HCT116 (cell line): Measurements from ENCODE around the gene FAM98B. TPM values are rescaled to one million over a fixed set of nuclear protein-coding genes. Genes with fewer than 3 reads are reported as not detected.

Experiments
- ATAC-seq: fragments of 200-7000 bp; cut with Tn5 transposase; 2 replicates; pipeline ENCODE4 v1.9.1; 2020; ENCODE audit warnings: mild to moderate bottlenecking, moderate library complexity
- BruUV-seq: library from RNA; stranded (reverse); fragments of 400-500 nt; replicated peaks from 2 replicates; lab custom pipeline; 2021; lab: Mats Ljungman, UMichigan
- CTCF ChIA-PET: fragments of 300-600 bp; sonication (Branson Sonifier 250); formaldehyde crosslinking; loops from one replicate; lab custom pipeline; 2021; ENCODE audit warnings: antibody characterized with exemption; lab: Charles Lee
- POLR2A ChIA-PET: fragments of 300-600, 350-600 bp; sonication (Branson Sonifier 250); formaldehyde crosslinking; loops from one replicate; lab custom pipeline; 2021; ENCODE audit warnings: antibody characterized with exemption; lab: Charles Lee
- RAD21 ChIA-PET, 2 experiments: fragments of 300-600 bp; sonication (Branson Sonifier 250); formaldehyde crosslinking; loops; one replicate each; lab custom pipeline; 2023; ENCODE audit warnings: low total read pairs in 2 of 2; ENCODE audit not compliant: uncharacterized antibody in 2 of 2, unreplicated experiment in 2 of 2, low non-redundant PET in 1 of 2; lab: Charles Lee
- DNase-seq: peaks from one replicate; pipeline ENCODE4 v3.0.0-alpha.2; 2010; ENCODE audit warnings: low read depth, low spot score
- H2AFZ ChIP-seq: fragments of 200-600 bp; shearing (Covaris generic), sonication (generic); 2 replicates; pipeline ENCODE4 v1.6.1; 2017; ENCODE audit warnings: low read depth, mixed run types, mixed read lengths, antibody characterized with exemption, low read length; ENCODE audit not compliant: poor library complexity, severe bottlenecking
- H3K27ac ChIP-seq: 2 replicates; pipeline ENCODE4 v1.5.1; 2012; ENCODE audit warnings: low read depth, low read length
- H3K27me3 ChIP-seq: fragments of 200-600 bp; sonication (generic); 2 replicates; pipeline ENCODE4 v1.6.1; 2016; ENCODE audit warnings: mixed run types, low read length, mixed read lengths; ENCODE audit not compliant: insufficient read depth
- H3K36me3 ChIP-seq, 2 experiments: fragments of 200-500 bp in 1 of 2; fragments of 200-600 bp in 1 of 2; sonication (Bioruptor generic) in 1 of 2; sonication (generic) in 1 of 2; 2 replicates each; pipeline versions ENCODE4 v1.5.1 to v1.6.1; 2014 to 2016; ENCODE audit warnings: low read length in 2 of 2, inconsistent platforms in 1 of 2, mixed read lengths in 1 of 2, mixed run types in 1 of 2; ENCODE audit not compliant: insufficient read depth in 2 of 2, control insufficient read depth in 1 of 2
- H3K4me1 ChIP-seq, 2 experiments: fragments of 200-600 bp in 1 of 2; sonication (generic) in 1 of 2; 2 replicates each; pipeline versions ENCODE4 v1.5.1 to v1.6.1; 2012 to 2017; ENCODE audit warnings: low read length in 2 of 2, inconsistent platforms in 1 of 2, mild to moderate bottlenecking in 1 of 2, mixed read lengths in 1 of 2, mixed run types in 1 of 2, moderate library complexity in 1 of 2; ENCODE audit not compliant: insufficient read depth in 2 of 2, control insufficient read depth in 1 of 2
- H3K4me2 ChIP-seq: fragments of 200-600 bp; sonication (generic); 2 replicates; pipeline ENCODE4 v1.6.1; 2017; ENCODE audit warnings: mixed run types, low read length, mixed read lengths
- H3K4me3 ChIP-seq, 2 experiments: fragments of 200-600 bp in 1 of 2; sonication (generic) in 1 of 2; replicated peaks in 1 of 2; 2 replicates each; pipeline ENCODE4 v1.5.1; 2011 to 2016; ENCODE audit warnings: low read length in 2 of 2, control low read depth in 1 of 2, low read depth in 1 of 2, mild to moderate bottlenecking in 1 of 2, mixed read lengths in 1 of 2, mixed run types in 1 of 2
- H3K79me2 ChIP-seq: fragments of 200-600 bp; sonication (generic); 2 replicates; pipeline ENCODE4 v1.6.1; 2017; ENCODE audit warnings: mild to moderate bottlenecking, mixed run types, low read length, moderate library complexity, mixed read lengths; ENCODE audit not compliant: insufficient read depth
- H3K9ac ChIP-seq: fragments of 200-600 bp; sonication (generic); 2 replicates; pipeline ENCODE4 v1.6.1; 2016; ENCODE audit warnings: low read length, mixed read lengths
- H3K9me2 ChIP-seq: fragments of 200-600 bp; sonication (generic), shearing (Covaris generic); 2 replicates; pipeline ENCODE4 v1.6.1; 2017; ENCODE audit warnings: mixed run types, mild to moderate bottlenecking, moderate library complexity; ENCODE audit not compliant: insufficient read depth
- H3K9me3 ChIP-seq, 2 experiments: fragments of 200-500 bp in 1 of 2; fragments of 200-600 bp in 1 of 2; sonication (Bioruptor generic) in 1 of 2; sonication (generic) in 1 of 2; 2 replicates each; pipeline ENCODE4 v1.6.1; 2014 to 2017; ENCODE audit warnings: low read length in 2 of 2, mixed read lengths in 2 of 2, inconsistent platforms in 1 of 2, low read depth in 1 of 2, mild to moderate bottlenecking in 1 of 2, mixed run types in 1 of 2, moderate library complexity in 1 of 2; ENCODE audit not compliant: control insufficient read depth in 1 of 2, insufficient read depth in 1 of 2
- H4K20me1 ChIP-seq: fragments of 200-600 bp; sonication (generic), shearing (Covaris generic); 2 replicates; pipeline ENCODE4 v1.6.1; 2017; ENCODE audit warnings: mixed run types, mild to moderate bottlenecking, moderate library complexity; ENCODE audit not compliant: insufficient read depth
- CBX3 ChIP-seq: IDR thresholded peaks from 2 replicates; pipeline ENCODE4 v1.6.1; 2012; ENCODE audit warnings: low read depth
- CEBPB ChIP-seq: IDR thresholded peaks from 2 replicates; pipeline ENCODE4 v1.6.1; 2012; ENCODE audit warnings: low read depth
- EGR1 ChIP-seq: IDR thresholded peaks from 2 replicates; pipeline ENCODE4 v1.6.1; 2012; ENCODE audit warnings: low read depth
- ELF1 ChIP-seq: IDR thresholded peaks from 2 replicates; pipeline ENCODE4 v1.6.1; 2012; ENCODE audit warnings: low read depth, borderline replicate concordance
- EZH2phosphoT487 ChIP-seq: fragments of 200-600 bp; IDR thresholded peaks from 2 replicates; pipeline ENCODE4 v1.6.1; 2018; ENCODE audit warnings: antibody characterized with exemption, borderline replicate concordance
- FOSL1 ChIP-seq: IDR thresholded peaks from 2 replicates; pipeline ENCODE4 v1.6.1; 2012; ENCODE audit warnings: low read depth
- JUND ChIP-seq: IDR thresholded peaks from 2 replicates; pipeline ENCODE4 v1.6.1; 2012
- POLR2A ChIP-seq: IDR thresholded peaks from 2 replicates; pipeline ENCODE4 v1.7.0; 2011; ENCODE audit warnings: borderline replicate concordance; ENCODE audit not compliant: insufficient read depth, insufficient read length; ENCODE audit errors: extremely low read depth
- POLR2AphosphoS5 ChIP-seq: IDR thresholded peaks from 2 replicates; pipeline ENCODE4 v1.6.1; 2011; ENCODE audit warnings: mild to moderate bottlenecking, low read depth, low read length, moderate library complexity
- SIN3A ChIP-seq: IDR thresholded peaks from 2 replicates; pipeline ENCODE4 v1.6.1; 2012; ENCODE audit warnings: low read depth
- SP1 ChIP-seq: IDR thresholded peaks from 2 replicates; pipeline ENCODE4 v1.6.1; 2012; ENCODE audit warnings: low read depth
- SRF ChIP-seq: IDR thresholded peaks from 2 replicates; pipeline ENCODE4 v1.6.1; 2012; ENCODE audit warnings: low read depth
- TCF7L2 ChIP-seq: IDR thresholded peaks from 2 replicates; pipeline ENCODE4 v1.7.0; 2011; ENCODE audit warnings: borderline replicate concordance, inconsistent platforms; ENCODE audit not compliant: insufficient read depth, insufficient read length; ENCODE audit errors: extremely low read depth
- YY1 ChIP-seq: IDR thresholded peaks from 2 replicates; pipeline ENCODE4 v1.6.1; 2011; ENCODE audit warnings: low read length, low read depth, moderate library complexity, mild to moderate bottlenecking; ENCODE audit not compliant: insufficient replicate concordance; ENCODE audit errors: extremely low read depth
- ZNF274 ChIP-seq: fragments of 200-500 bp; sonication (Bioruptor generic); IDR thresholded peaks from 2 replicates; pipeline ENCODE4 v1.6.1; 2014; ENCODE audit warnings: mild to moderate bottlenecking, low read depth, low read length, inconsistent platforms
- intact Hi-C: fragments of 100-400 bp; cut with micrococcal nuclease; formaldehyde crosslinking; loops from 2 replicates; pipeline ENCODE4 v1.10.0; 2022
- total RNA-seq: library from RNA; stranded (reverse); gene quantifications from one replicate; pipeline ENCODE4 v1.2.1, GENCODE V29; 2021; ENCODE audit not compliant: unreplicated experiment
- TF ChIP-seq, protein P1 (sequence below), 3 experiments: fragments of 200-600 bp in 1 of 3; sonication (generic) in 1 of 3; IDR thresholded peaks in 2 of 3; conservative IDR thresholded peaks in 1 of 3; 2 replicates each; pipeline ENCODE4 v1.5.1; 2012 to 2017; ENCODE audit warnings: low read depth in 2 of 3, low read length in 2 of 3, antibody characterized with exemption in 1 of 3, borderline replicate concordance in 1 of 3, control low read depth in 1 of 3, mild to moderate bottlenecking in 1 of 3, mixed read lengths in 1 of 3, mixed run types in 1 of 3, moderate library complexity in 1 of 3; ENCODE audit not compliant: insufficient read depth in 1 of 3
- TF ChIP-seq, protein P2 (sequence below): IDR thresholded peaks from 2 replicates; pipeline ENCODE4 v1.6.1; 2012
- TF ChIP-seq, protein P3 (sequence below): IDR thresholded peaks from 2 replicates; pipeline ENCODE4 v1.6.1; 2011; ENCODE audit warnings: mild to moderate bottlenecking, low read length, moderate library complexity; ENCODE audit not compliant: insufficient replicate concordance; ENCODE audit errors: extremely low read depth
- TF ChIP-seq, protein P4 (sequence below): IDR thresholded peaks from 2 replicates; pipeline ENCODE4 v1.6.1; 2012; ENCODE audit warnings: low read depth

The FAM98B gene
- total RNA-seq, 1 experiment from 2014 or later, result 44.3 TPM

DNA sequence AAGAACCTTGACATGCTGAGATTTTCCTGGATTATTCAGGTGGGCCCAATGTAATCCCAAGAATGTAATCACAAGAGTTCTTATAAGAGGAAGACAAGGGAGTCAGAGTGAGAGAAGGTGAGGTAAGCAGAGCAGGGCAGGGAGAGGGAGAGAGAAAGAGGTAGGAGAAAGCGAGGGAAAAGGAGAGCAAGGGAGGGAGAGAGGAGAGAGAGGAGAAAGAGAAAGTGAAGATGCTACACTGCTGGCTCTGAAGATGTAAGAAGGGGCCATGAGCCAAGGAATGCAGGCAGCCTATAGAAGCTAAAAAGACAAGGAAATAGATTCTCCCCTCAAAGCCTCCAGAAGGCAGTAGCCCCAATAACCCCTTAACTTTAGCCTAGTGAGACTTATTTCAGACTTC lies 28.7 kb upstream of the FAM98B start:
- no peaks in the 10 kb centered on the region for H3K9me2 ChIP-seq
- ChIA-PET CTCF (interaction anchor here (1.6 kb wide), 1 partner anchor 15 kb away, joined by 4 read pairs; no protein-coding TSS in a partner anchor), POLR2A (no interaction called here), RAD21 (no interaction called here)
- H3K4me2 ChIP-seq, result no peak overlapping the region
- ATAC-seq (no peak), DNase-seq (no peak)
- no peaks in the 10 kb centered on the region for H3K79me2 ChIP-seq
- no TSS peak for BruUV-seq
- no peak overlapping the region for H3K4me3 ChIP-seq
- H4K20me1 ChIP-seq, result no peaks in the 10 kb centered on the region
- TF ChIP-seq FOSL1 (no peak), SP1 (no peak), SRF (no peak), CBX3 (no peak), YY1 (no peak), POLR2AphosphoS5 (no peak), ZNF274 (no peak), SIN3A (no peak), EGR1 (no peak), CEBPB (no peak), JUND (no peak), EZH2phosphoT487 (no peak), ELF1 (no peak), POLR2A (no peak), TCF7L2 (no peak)
- TF ChIP-seq, protein P1, sequence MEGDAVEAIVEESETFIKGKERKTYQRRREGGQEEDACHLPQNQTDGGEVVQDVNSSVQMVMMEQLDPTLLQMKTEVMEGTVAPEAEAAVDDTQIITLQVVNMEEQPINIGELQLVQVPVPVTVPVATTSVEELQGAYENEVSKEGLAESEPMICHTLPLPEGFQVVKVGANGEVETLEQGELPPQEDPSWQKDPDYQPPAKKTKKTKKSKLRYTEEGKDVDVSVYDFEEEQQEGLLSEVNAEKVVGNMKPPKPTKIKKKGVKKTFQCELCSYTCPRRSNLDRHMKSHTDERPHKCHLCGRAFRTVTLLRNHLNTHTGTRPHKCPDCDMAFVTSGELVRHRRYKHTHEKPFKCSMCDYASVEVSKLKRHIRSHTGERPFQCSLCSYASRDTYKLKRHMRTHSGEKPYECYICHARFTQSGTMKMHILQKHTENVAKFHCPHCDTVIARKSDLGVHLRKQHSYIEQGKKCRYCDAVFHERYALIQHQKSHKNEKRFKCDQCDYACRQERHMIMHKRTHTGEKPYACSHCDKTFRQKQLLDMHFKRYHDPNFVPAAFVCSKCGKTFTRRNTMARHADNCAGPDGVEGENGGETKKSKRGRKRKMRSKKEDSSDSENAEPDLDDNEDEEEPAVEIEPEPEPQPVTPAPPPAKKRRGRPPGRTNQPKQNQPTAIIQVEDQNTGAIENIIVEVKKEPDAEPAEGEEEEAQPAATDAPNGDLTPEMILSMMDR (IDR thresholded peaks at IDR 0.05 in 2 of 3, conservative IDR thresholded peaks at IDR 0.05 in 1 of 3; ENCODE audit: borderline replicate concordance in 1 of 3, insufficient read depth in 1 of 3, low read depth in 2 of 3, low read length in 2 of 3), result no peak
- TF ChIP-seq, protein P2, sequence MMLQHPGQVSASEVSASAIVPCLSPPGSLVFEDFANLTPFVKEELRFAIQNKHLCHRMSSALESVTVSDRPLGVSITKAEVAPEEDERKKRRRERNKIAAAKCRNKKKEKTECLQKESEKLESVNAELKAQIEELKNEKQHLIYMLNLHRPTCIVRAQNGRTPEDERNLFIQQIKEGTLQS, result no peak
- TF ChIP-seq, protein P3, sequence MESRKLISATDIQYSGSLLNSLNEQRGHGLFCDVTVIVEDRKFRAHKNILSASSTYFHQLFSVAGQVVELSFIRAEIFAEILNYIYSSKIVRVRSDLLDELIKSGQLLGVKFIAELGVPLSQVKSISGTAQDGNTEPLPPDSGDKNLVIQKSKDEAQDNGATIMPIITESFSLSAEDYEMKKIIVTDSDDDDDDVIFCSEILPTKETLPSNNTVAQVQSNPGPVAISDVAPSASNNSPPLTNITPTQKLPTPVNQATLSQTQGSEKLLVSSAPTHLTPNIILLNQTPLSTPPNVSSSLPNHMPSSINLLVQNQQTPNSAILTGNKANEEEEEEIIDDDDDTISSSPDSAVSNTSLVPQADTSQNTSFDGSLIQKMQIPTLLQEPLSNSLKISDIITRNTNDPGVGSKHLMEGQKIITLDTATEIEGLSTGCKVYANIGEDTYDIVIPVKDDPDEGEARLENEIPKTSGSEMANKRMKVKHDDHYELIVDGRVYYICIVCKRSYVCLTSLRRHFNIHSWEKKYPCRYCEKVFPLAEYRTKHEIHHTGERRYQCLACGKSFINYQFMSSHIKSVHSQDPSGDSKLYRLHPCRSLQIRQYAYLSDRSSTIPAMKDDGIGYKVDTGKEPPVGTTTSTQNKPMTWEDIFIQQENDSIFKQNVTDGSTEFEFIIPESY, result no peak
- TF ChIP-seq, protein P4, sequence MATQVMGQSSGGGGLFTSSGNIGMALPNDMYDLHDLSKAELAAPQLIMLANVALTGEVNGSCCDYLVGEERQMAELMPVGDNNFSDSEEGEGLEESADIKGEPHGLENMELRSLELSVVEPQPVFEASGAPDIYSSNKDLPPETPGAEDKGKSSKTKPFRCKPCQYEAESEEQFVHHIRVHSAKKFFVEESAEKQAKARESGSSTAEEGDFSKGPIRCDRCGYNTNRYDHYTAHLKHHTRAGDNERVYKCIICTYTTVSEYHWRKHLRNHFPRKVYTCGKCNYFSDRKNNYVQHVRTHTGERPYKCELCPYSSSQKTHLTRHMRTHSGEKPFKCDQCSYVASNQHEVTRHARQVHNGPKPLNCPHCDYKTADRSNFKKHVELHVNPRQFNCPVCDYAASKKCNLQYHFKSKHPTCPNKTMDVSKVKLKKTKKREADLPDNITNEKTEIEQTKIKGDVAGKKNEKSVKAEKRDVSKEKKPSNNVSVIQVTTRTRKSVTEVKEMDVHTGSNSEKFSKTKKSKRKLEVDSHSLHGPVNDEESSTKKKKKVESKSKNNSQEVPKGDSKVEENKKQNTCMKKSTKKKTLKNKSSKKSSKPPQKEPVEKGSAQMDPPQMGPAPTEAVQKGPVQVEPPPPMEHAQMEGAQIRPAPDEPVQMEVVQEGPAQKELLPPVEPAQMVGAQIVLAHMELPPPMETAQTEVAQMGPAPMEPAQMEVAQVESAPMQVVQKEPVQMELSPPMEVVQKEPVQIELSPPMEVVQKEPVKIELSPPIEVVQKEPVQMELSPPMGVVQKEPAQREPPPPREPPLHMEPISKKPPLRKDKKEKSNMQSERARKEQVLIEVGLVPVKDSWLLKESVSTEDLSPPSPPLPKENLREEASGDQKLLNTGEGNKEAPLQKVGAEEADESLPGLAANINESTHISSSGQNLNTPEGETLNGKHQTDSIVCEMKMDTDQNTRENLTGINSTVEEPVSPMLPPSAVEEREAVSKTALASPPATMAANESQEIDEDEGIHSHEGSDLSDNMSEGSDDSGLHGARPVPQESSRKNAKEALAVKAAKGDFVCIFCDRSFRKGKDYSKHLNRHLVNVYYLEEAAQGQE, result no peak
- H3K27me3 ChIP-seq, result no peaks in the 10 kb centered on the region
- no peak overlapping the region for H3K9ac ChIP-seq
- H3K9me3 ChIP-seq, result no peaks in the 10 kb centered on the region
- no peaks in the 10 kb centered on the region for H3K36me3 ChIP-seq
- H3K27ac ChIP-seq, result no peak overlapping the region
- intact Hi-C loops, result no loop called here
- H2AFZ ChIP-seq, result no peak overlapping the region
- H3K4me1 ChIP-seq, result no peaks in the 10 kb centered on the region
